ENCODE measurements around the gene ENAH.

Gene ENAH

GRCh38 chr1:225468270-225469020, 184.5 kb downstream of the ENAH start:
- DNase-seq: no peak

GRCh38 chr1:225467193-225468020, 185.5 kb downstream of the ENAH start:
- peak; percentile 86 for DNase-seq

- no peak for DNase-seq
These were observed 186.1 kb downstream of the ENAH start for GRCh38 chr1:225466848-225467192.

GRCh38 chr1:225465793-225466517, 187.0 kb downstream of the ENAH start:
- no peak for DNase-seq

- DNase-seq: no peak
These were observed 187.8 kb downstream of the ENAH start for GRCh38 chr1:225464851-225465792.

GRCh38 chr1:225462714-225463574, 190.0 kb downstream of the ENAH start:
- no peak for DNase-seq

GRCh38 chr1:225462429-225462713, 190.6 kb downstream of the ENAH start:
- DNase-seq: no peak

GRCh38 chr1:225461533-225462428, 191.1 kb downstream of the ENAH start:
- DNase-seq: no peak

GRCh38 chr1:225460737-225461532, 192.0 kb downstream of the ENAH start:
- DNase-seq: peak; percentile 30

GRCh38 chr1:225460021-225460736, 192.7 kb downstream of the ENAH start:
- DNase-seq: no peak

- no peak for DNase-seq
These were observed 194.7 kb downstream of the ENAH start for GRCh38 chr1:225458222-225458631.

- DNase-seq: no peak
These were observed 198.2 kb downstream of the ENAH start for GRCh38 chr1:225454733-225455132.

GRCh38 chr1:225453797-225454648, 198.9 kb downstream of the ENAH start:
- DNase-seq: no peak

- no peak for DNase-seq
These were observed 200.9 kb downstream of the ENAH start for GRCh38 chr1:225451840-225452515.

GRCh38 chr1:225451340-225451739, 201.6 kb downstream of the ENAH start:
- no peak for DNase-seq

- DNase-seq: no peak
These were observed 202.3 kb downstream of the ENAH start for GRCh38 chr1:225450491-225451191.

- DNase-seq: no peak
These were observed 203.1 kb downstream of the ENAH start for GRCh38 chr1:225449774-225450173.
